ENCODE results near the gene SYT2. TPM values are rescaled to one million over a fixed set of nuclear protein-coding genes. Genes with fewer than 3 reads are reported as not detected.
"Not testable (repeated sequence)": the region's sequence is repeated elsewhere in the genome, so short reads cannot be mapped to it uniquely, and the experiment has no call there.

The SYT2 gene
- total RNA-seq: not detected

DNA sequence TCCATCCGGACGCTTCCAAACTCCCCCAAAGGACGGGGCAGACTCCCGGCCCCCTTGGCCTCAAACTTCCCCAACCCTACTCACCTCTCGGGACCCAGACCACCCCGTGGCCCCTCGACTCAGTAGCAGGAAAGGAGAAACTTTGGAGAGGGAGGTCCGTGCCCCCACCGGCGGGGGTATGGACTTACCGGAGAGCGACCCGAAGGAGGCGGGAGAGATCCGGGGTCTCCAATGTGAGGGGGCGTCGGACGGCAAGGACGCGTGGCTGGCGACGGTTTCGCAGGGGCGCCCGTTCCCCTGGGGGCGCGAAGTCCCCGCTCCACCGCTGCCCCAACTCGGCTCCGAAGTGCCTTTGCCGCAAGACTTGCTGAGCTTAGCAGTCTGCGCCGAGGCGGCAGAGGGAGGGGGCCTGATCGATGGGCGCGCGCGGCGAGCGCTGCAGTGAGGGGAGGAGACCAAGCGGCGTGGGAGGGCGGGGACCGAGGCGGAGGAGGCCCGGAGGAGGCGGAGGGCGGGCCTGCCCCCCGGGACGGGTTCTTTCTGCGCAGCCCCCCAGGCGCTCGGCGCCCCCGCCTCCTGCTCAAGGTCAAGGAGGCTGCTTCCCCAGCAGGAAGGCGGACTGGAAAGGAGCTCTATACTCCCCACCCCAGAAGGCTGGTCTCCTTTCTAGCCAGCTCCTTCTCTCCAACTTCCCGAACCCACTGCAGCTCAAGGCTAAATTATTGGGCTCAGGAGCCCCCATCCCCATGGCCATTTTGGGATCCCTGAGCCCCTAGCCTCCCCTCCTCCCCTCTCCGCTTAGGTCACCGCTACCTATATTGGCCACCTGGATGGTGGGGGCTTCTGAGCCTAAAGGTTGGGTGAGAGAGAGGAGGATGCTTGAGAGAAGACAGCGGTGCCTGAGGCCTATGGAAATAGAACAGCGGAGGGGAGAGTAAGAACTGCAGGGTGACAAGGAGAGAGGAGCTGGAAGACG, at the start of gene SYT2:
TSS of gene SYT2 (minus strand) at position 385 of the 976 bp plus-strand sequence. CDS start 104,682 bp downstream, outside the sequence.
- no peak for DNase-seq (ENCODE audit: low spot score)
- ATAC-seq: peak; percentile 74

DNA sequence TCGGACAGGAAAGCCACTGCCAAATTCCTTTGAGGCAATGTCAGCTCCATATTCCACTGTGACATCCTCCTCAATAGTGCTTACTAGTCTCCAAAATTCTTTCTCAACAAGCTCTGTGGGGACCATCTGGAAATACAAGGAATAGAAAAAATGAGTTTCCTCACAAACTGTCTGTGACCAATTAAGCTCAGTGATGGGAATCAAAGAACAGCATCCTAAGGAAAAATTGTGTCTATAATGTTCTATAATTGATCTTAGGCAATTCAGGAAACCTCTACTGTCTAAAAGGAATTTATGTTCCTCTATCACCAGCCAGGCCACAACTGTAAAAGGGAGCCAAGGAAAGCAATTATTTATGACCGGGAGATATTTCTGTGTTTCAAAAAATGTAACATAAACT, 46.1 kb upstream of the SYT2 start:
- ATAC-seq (no peak), DNase-seq (ENCODE audit: low spot score) (no peak)

DNA sequence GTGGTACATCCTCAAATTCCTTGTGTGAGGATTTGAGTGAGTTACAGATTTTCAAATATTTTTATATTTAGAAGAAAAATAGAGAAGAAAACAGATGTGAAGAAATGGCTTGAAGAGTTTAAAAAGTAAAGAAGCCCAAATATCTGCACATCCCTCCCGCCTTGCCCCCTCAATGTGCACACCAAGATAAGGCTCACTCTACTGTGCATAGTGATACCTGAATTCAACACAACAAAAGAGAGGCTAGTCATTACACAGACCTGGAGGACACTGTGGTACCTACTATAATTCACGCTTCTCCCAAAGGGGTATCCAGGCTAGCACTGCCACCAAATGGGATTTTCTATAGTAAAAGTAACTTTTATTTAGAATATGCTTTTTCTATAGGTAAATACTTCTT, 44.0 kb upstream of the SYT2 start:
- DNase-seq (ENCODE audit: low spot score) (no peak), ATAC-seq (no peak)

DNA sequence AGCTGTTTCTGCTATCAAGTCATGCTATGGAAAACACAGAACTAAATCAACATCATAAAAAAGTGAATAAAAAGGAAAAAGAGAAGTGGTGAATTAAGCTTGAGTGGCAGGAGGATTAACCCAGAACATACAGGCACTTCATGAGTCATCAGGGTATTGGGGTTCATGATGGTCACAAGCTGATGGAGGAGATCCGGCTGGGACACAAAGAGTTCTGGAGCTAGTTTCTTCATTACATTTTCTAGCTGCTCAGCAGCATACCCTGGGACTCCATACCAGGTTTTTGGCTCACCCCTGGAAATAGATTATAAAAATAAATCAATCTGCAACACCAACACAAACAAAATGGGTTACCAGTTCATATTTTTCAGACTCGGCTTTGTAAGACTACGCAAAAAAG, 42.5 kb upstream of the SYT2 start:
- DNase-seq (ENCODE audit: low spot score): no peak
- no peak for ATAC-seq

DNA sequence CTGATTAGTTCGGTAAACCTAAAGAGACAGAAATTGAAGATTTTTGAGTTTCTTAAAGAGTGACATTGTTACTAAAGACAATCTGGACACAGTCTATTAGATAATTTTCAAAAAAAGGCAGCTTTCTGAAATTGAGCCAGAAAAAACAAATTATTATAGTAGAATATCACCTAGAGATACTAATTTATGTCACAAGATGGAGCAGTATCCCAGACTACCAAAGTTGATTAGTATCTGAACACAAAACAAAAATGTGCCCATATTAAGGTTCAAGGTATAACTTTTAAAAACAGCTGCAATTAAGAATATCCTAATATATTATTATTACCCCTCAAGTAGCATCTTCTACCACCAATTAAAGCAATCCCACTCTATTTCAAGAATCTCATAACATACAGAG, 40.5 kb upstream of the SYT2 start:
- peak; percentile 49 for ATAC-seq

DNA sequence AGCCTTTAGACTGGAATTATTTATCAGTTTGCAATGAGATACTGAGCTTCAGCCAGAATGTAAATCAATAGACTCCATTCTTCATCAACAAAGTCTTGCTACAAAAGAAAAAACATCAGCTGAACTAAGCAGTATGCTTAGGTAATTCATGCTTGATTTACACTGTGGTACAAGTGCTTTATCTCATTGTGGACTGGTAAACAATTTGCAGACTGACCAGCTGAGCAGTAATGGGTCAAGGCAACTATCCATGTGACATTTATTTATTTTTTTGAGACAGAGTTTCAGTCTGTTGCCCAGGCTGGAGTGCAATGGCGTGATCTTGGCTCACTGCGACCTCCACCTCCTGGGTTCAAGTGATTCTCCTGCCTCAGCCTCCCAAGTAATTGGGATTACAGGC, 39.8 kb upstream of the SYT2 start:
- no peak for DNase-seq (ENCODE audit: low spot score)
- ATAC-seq: peak; percentile 85

More for the DNA sequence above, 40.5 kb upstream of the SYT2 start:
- DNase-seq (ENCODE audit: low spot score): no peak

DNA sequence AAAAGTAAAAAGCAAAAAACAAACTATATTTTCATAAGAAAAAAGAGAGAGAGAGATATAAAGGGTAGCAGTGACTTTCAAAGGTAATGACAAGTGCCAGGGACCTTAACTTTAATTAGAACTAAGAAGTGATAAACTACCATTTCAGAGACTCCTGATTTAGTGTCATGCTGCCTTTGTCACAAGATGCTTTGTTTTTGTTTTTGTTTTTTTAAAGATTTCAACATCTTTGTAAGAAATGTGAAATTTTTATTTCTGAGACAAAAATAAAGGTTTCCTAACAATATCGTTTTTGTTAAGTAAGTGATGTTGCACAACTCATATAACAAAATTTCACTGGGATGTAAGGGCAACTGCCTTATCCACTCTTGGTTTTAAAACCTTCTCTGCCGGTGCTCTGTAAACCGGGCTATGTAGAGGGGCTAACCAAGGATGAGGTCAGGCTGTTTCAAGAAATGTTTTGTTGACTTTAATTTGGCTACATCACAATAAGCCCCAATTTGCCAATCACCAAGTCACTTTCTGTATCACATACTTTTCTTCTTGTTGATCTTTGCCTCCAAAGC, 35.2 kb upstream of the SYT2 start:
- DNase-seq (ENCODE audit: low spot score) (no peak), ATAC-seq (no peak)

DNA sequence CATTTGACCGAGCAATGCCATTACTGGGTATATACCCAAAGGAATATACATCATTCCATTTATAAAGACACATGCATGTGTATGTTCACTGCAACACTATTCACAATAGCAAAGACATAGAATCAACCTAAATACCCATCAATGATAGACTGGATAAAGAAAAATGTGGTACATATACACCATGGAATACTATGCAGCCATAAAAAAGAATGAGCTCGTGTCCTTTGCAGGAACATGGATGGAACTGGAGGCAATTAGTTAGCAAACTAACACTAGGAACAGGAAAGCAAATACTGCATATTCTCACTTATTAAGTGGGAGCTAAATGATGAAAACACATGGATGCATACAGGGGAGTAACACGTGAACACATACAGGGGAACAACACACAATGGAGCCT, 34.5 kb upstream of the SYT2 start:
- DNase-seq (ENCODE audit: low spot score); ATAC-seq: not testable (repeated sequence)

DNA sequence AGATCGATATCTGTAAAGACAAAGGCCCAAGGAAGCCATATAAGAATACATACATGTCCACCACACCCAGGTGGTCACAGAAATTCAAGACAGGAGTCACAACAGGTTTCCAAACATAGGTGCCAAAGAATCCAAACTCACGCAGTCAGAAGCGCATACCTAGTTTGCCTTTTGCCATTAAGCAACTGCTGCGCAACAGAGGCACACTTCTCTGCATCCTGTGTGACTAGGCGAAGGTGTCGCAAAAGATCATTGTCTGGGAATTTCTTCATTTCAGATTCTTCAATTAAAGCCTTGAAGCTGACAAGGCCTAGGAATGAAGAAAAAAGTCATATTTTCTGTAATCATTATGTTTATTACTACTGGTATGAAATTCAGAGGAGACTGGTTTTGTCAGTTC, 32.2 kb upstream of the SYT2 start:
- DNase-seq (ENCODE audit: low spot score): no peak

DNA sequence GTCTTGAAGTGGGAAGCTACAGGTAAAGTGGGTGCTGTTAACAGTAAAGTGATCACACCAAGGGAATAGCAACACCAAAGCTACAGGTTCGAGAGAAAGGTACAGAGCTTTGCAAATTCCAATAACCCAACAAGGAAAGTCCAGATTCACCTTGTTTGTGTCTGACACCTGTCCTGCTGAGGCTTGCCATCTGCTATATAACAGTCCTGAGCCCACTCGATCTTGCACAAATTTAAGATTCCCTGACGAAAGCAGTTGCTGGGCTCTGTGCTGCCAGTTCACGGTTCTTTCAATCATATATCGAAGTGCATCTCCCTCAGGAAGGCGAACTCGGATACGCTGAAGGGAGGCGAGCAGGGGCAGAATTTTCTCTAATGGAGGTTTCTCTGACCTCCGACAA, 23.0 kb upstream of the SYT2 start:
- no peak for DNase-seq (ENCODE audit: low spot score)
- ATAC-seq: no peak

More for the DNA sequence above, 32.2 kb upstream of the SYT2 start:
- no peak for ATAC-seq

DNA sequence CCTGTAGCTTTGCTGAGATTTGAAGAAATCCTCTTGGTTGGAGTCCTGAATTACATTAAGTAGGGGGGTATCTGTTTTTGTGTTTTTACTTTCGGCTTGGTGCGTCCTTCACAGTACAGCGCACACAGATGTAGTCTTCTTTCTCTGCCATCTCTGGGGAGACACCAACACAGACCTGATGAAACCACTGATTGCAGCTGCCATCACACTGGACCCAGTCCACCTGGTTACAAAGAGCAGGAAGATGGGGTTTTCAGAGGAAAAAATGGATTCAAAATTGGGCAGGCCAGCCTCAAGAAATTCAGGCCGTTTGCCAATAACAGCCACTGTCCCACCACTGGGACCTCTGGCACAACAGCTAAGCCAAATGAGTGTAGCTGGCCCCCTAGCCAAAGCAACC, 18.7 kb upstream of the SYT2 start:
- ATAC-seq (no peak), DNase-seq (ENCODE audit: low spot score) (no peak)

DNA sequence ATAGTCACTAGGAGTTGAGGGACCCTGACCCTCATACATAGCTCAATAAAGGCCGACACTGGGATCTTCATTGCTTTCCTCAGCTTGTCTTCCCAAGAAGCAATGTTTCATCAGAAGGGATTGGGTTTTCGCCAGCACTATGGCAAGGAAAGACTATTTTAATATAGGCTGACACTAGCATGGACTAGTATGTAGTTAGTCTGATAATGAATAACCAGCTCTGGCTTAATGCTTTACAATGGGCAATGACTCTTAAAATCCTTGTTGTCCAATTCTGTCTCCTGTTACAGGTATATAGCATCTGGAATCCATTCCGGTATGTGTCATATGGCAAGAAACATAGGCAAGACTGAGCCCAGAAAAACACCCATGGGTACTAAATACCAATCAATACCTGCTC, 15.3 kb upstream of the SYT2 start:
- ATAC-seq: no peak
- no peak for DNase-seq (ENCODE audit: low spot score)

DNA sequence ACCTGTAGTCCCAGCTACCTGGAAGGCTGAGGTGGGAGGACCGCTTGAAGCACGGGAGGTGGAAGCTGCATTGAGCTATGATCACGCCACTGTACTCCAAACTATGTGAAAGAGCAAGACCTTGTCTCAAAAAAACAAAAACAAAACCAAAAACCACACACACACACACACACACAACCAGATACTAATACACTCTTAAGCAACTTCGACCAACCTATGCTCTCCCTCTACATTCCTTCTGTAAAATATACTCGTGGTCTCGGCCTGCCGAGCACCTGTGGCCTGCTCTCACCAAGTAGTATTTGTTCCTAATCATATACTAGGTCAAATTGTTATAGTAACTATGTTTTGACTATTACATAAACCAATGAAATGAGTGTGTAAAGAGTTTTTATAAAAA, 13.5 kb upstream of the SYT2 start:
- no peak for ATAC-seq
- DNase-seq (ENCODE audit: low spot score): no peak

DNA sequence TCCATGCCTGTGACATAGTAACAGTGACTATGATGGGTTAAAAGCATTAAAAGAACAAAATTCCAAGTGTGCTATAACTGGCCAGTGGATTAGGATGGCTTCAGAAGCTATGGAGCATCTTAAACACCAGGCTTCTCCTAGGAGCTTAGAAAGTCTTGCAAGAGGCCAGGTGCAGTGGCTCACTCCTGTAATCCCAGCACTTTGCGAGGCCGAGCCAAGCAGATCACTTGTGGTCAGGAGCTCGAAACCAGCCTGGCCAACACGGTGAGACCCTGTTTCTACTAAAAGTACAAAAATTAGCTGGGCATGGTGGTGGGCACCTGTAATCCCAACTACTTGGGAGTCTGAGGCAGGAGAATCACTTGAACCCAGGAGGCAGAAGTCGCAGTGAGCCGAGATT, 12.8 kb upstream of the SYT2 start:
- DNase-seq (ENCODE audit: low spot score); ATAC-seq: not testable (repeated sequence)

DNA sequence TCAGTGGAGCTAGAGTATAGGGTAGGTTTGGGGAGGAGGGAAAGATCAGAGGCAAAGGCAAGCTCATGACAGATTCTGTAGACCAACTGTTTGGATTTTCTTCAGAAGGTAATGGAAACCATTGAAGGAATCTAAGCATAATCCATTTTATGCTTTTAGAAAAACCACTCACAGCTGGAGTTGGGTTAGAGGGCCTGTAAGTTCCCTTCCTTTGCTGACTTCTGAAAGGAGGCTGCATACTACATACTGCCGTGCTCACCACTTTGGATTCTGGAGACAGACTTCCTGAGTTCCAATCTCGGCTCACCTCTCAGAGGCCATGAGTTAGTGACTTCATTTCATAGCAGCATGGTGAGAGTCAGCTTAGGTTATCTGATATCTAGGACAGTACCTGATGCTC, 6.4 kb upstream of the SYT2 start:
- ATAC-seq (no peak), DNase-seq (ENCODE audit: low spot score) (no peak)

DNA sequence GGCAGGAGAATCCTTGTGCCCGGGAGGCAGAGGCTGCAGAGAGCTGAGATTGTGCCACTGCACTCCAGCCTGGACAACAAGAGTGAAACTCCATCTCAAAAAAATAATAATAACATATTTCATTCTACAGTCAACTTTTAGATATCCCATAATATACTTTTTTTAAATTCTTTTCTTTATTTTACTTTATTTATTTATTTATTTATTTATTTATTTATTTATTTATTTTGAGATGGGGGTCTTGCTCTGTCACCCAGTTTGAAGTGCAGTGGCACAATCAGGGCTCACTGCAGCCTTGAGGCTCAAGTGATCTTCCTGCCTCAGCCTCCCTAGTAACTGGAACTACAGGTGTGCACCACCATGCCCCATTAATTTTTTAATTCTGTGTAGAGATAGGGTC, 3.9 kb upstream of the SYT2 start:
- not testable (repeated sequence) for ATAC-seq; DNase-seq (ENCODE audit: low spot score)

DNA sequence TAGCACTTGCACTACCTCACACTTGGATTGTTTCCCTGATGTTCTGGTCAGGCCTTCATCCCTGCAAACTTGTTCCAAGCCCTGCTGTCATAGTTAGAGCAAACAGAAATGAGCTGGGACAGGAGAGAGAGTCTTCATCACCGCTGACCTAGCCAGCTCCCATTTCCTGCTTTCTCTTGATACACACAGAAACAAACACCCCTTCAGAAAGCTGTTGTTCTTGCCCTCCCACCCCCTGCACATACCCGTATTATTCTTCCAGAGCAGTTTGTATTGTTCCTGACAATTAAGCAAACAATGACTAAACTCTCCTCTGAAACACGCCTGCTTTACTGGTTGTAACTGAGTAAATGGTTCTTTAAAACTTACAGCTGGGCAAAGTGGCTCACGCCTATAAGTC, 2.9 kb upstream of the SYT2 start:
- no peak for DNase-seq (ENCODE audit: low spot score)
- no peak for ATAC-seq

DNA sequence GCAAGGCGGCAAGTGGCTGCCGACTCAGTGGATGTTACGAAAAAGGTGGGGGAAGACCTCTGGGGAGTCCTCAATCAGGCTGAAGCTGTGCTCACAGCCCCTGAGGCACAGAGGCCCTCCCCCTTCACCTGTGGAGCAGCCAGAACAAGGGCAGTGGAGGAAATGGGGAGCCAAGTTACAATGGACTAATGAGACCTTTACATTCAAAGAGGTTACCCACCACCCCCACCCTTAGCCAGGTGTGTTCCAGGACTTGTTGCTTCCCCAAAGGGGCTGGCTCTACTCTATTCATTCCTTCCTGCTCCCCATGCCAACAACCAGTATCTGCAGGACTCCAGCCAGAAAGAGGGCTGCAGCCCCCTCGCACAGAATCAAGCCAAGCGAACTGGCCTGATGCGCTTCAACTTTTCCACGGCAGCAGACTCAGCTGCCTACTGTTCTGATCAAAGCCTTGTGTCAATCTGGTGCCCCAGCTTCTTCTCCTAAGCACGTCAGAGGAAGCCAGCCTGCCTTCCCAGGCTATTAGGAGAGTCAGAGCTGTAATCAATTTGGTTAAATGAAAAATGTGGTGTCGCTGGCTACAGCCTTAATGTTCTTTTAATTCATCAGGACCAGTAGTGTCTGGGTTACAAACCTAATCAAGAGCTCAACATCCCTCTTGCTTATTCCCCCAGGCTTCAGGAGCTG, 1.8 kb upstream of the SYT2 start:
- no peak for ATAC-seq
- DNase-seq (ENCODE audit: low spot score): no peak

DNA sequence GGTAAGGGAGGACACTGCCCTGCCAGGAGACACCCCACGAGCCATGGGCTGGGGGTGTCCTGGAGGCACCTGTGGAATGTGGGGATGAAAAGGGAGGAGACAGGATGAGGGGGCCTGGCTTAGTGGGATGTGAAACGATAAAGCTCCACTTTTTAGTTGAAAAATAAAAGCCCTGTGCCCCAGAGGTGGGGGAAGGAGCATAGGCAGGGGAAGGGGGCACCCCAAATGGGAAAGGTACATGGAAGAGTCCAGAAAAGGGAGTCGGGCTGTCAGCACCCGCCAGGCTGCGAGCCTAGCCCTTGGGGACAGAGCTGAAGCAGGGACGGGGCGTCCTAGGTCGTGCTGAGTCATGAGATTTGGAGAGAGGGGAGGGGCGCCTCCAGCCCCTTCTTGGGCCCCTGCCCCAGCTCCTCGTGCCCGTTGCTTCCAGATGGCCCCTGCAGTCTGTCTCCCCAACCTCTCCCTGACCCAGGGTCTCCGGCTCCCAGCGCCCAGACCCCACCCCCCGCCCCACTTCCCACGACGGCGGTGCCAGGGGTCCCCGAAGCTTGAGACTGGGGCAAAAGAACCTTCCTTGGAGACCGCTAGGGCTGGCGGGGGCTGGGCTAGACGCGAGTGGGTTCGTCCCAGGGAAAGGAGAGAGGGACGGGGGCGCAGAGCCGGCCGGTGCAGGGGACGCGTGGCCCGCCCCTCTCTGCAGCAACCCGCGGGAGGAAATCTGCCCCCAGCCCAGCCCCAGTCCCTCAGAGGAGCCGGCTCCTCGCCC, 795 bp downstream of the SYT2 start:
- DNase-seq (ENCODE audit: low spot score): no peak
- ATAC-seq: no peak

DNA sequence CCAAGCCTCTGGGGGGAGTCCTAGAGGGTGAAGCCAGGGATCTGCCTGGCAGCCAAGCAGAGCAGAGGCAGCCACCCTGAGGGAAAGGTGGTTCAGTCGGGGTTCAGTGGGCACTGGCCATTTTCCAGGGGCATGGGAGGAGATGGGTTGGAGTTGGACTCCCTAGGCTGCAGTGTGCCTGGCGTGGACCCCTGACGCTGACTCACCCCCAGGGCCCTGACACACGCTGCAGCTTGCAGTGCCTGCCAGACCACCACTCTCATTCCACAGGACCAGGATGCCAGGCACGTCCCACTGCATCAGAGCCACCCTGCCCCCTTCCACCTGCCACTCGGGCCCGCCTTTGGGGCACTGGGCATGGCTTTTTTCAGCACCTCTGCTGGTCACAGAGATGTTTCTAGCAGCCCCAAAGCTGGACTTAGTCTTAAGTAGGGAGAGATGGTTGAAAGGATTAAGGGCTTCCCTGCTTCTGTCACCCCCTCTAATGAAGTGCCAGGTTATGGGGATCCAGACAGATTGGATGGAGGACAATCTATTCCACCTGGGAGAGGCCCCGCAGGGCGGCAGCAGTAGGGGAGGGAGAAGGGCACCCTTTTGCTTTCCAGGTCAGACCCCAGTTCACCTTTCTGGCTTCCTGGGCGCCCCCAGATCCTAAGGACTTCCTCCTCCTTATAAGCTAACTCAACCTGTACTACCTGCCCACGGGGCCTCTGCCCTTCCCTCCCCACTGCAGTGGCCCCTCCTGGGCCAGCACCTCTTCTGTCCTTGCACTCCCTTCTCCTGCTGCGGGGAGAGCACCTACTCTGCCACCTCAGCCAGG, 1.6 kb downstream of the SYT2 start:
- no peak for DNase-seq (ENCODE audit: low spot score)
- ATAC-seq: no peak
